Adrenal gland (tissue), 12 donors: ENCODE measurements around the gene OGDH. TPM values are rescaled to one million over a fixed set of nuclear protein-coding genes. Genes with fewer than 3 reads are reported as not detected.

Experiments used
- DNase-seq, 7 donors: peaks; one replicate each; pipeline ENCODE4 v3.0.0-alpha.2; 2019 to 2020
- H3K27ac ChIP-seq, 5 donors: fragments of 200-600 bp; sonication (generic) in 4 of 5; 1 replicate in 3 of 5; 2 replicates in 2 of 5; pipeline versions ENCODE4 v1.5.1 to v1.8.0; 2016 to 2020; ENCODE audit warnings: mild to moderate bottlenecking in 1 of 5
- H3K27me3 ChIP-seq: fragments of 200-600 bp; 2 replicates; pipeline ENCODE4 v1.8.0; 2021
- H3K36me3 ChIP-seq, 2 donors: fragments of 200-600 bp; replicated peaks in 1 of 2; 1 replicate in 1 of 2; 2 replicates in 1 of 2; pipeline versions ENCODE4 v1.5.1 to v1.8.0; 2018 to 2022
- H3K4me1 ChIP-seq, 2 donors: fragments of 200-600 bp; replicated peaks in 1 of 2; 1 replicate in 1 of 2; 2 replicates in 1 of 2; pipeline versions ENCODE4 v1.5.1 to v1.8.0; 2018 to 2021
- H3K4me3 ChIP-seq, 4 donors: fragments of 200-600 bp; sonication (generic) in 3 of 4; one replicate each; pipeline ENCODE4 v1.5.1; 2016 to 2018
- H3K9me3 ChIP-seq, 3 donors: fragments of 200-600 bp; sonication (generic) in 1 of 3; replicated peaks in 1 of 3; 1 replicate in 2 of 3; 2 replicates in 1 of 3; pipeline versions ENCODE4 v1.5.1 to v1.8.0; 2016 to 2021
- POLR2A ChIP-seq, 2 donors: fragments of 450-650 bp; IDR thresholded peaks; one replicate each; pipeline ENCODE4 v1.6.1; 2017; ENCODE audit warnings: antibody characterized with exemption in 2 of 2, mild to moderate bottlenecking in 2 of 2, moderate library complexity in 1 of 2
- WGBS, 4 donors: extraction: QIAGEN DNeasy Blood & Tissue Kit in 2 of 4; methylation state at CpG; one replicate each; pipeline versions ENCODE4 v1.1.5 to v1.1.7; 2013 to 2017; 5-methylcytosine and 5-hydroxymethylcytosine counted together
- intact Hi-C, 2 donors: fragments of 100-400 bp; cut with DNase I; formaldehyde crosslinking; loops; one replicate each; pipeline versions ENCODE4 v1.14.1 to v1.15.0; 2022 to 2023
- polyA plus RNA-seq, 3 donors: library from polyadenylated mRNA; stranded (reverse); fragments of 200-250 nt in 2 of 3; fragments of 350-450 nt in 1 of 3; fragmentation: Illumina TruSeq in 1 of 3; extraction: RNeasy Lipid Tissue Mini Kit (QIAGEN cat#74804) in 1 of 3; gene quantifications; one replicate each; pipeline ENCODE4 v1.2.3, GENCODE V29; 2013 to 2014
- total RNA-seq, 9 donors: library from RNA; depleted of rRNA in 4 of 9; stranded (reverse); fragments of >200 nt in 4 of 9; fragments of 120-200 nt in 1 of 9; fragmentation: NEBNext Ultra II Directional in 1 of 9; extraction: Animal tissue kit (Norgen Biotek cat#: 25700) in 1 of 9; gene quantifications; one replicate each; pipeline versions ENCODE4 v1.1.0 to v1.2.4, GENCODE V29; 2013 to 2023
- TF ChIP-seq, protein P1 (sequence below), 6 experiments: fragments of 450-650 bp in 4 of 6; fragments of 200-600 bp in 2 of 6; sonication (generic) in 1 of 6; IDR thresholded peaks; 1 replicate in 5 of 6; 2 replicates in 1 of 6; pipeline versions ENCODE4 v1.5.1 to v1.8.0; 2016 to 2021; ENCODE audit warnings: antibody characterized with exemption in 6 of 6, mild to moderate bottlenecking in 2 of 6, moderate library complexity in 1 of 6
- donor health status: healthy with polysubstance abuse.
- donor health status: Bipolar disorder and iron deficiency.
- donor health status: DM: yes; HTN: yes; CAD: no.
- donor health status: DM: no; HTN: no; CAD: no.
- donor health status: DM: no; HTN: no; CAD: no.
- donor health status: DM: yes; HTN: yes; CAD: no.

OGDH gene
- total and polyA plus RNA-seq, 12 donors: 46.0 to 284 (median 144) TPM

GRCh38 chr7:44637788-44638594, 31.6 kb downstream of the OGDH start:
- intact Hi-C loops: no loop called here
- H3K36me3 ChIP-seq: no peaks in the 10 kb centered on the region
- H3K27ac ChIP-seq: peak overlapping the region; percentile 57 to 91 (median 85)
- peak; percentile 49 to 82 (median 70) for DNase-seq
- peaks cover 43 to 46% of the 10 kb centered on the region in 2 donors for H3K4me1 ChIP-seq
- 49 to 70% (median 54%) methylated on average over 8 of the region's 8 CpGs for WGBS, 4 donors
- H3K4me3 ChIP-seq: no peak overlapping the region
- H3K9me3 ChIP-seq: no peaks in the 10 kb centered on the region
- TF ChIP-seq, protein P1, sequence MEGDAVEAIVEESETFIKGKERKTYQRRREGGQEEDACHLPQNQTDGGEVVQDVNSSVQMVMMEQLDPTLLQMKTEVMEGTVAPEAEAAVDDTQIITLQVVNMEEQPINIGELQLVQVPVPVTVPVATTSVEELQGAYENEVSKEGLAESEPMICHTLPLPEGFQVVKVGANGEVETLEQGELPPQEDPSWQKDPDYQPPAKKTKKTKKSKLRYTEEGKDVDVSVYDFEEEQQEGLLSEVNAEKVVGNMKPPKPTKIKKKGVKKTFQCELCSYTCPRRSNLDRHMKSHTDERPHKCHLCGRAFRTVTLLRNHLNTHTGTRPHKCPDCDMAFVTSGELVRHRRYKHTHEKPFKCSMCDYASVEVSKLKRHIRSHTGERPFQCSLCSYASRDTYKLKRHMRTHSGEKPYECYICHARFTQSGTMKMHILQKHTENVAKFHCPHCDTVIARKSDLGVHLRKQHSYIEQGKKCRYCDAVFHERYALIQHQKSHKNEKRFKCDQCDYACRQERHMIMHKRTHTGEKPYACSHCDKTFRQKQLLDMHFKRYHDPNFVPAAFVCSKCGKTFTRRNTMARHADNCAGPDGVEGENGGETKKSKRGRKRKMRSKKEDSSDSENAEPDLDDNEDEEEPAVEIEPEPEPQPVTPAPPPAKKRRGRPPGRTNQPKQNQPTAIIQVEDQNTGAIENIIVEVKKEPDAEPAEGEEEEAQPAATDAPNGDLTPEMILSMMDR (IDR thresholded peaks at IDR 0.05): no peak
- TF ChIP-seq POLR2A (IDR thresholded peaks at IDR 0.05): peak in 1 of 2 donors; percentile 18
- H3K27me3 ChIP-seq: no peaks in the 10 kb centered on the region

GRCh38 chr7:44638611-44639557, 32.5 kb downstream of the OGDH start:
- Histone ChIP-seq H3K27me3 (no peaks in the 10 kb centered on the region), H3K27ac (peak overlapping the region; percentile 57 to 91 (median 85)), H3K4me1 (peaks cover 36 to 37% of the 10 kb centered on the region in 2 donors), H3K4me3 (peak overlapping the region in 1 of 4 donors; percentile 15), H3K9me3 (no peaks in the 10 kb centered on the region), H3K36me3 (no peaks in the 10 kb centered on the region)
- TF ChIP-seq POLR2A (IDR thresholded peaks at IDR 0.05): no peak
- TF ChIP-seq, protein P1 (IDR thresholded peaks at IDR 0.05): no peak
- intact Hi-C loops: no loop called here
- DNase-seq: peak; percentile 38 to 77 (median 68)
- 86 to 87% (median 87%) methylated on average over 5 of the region's 5 CpGs for WGBS, 4 donors

DNA sequence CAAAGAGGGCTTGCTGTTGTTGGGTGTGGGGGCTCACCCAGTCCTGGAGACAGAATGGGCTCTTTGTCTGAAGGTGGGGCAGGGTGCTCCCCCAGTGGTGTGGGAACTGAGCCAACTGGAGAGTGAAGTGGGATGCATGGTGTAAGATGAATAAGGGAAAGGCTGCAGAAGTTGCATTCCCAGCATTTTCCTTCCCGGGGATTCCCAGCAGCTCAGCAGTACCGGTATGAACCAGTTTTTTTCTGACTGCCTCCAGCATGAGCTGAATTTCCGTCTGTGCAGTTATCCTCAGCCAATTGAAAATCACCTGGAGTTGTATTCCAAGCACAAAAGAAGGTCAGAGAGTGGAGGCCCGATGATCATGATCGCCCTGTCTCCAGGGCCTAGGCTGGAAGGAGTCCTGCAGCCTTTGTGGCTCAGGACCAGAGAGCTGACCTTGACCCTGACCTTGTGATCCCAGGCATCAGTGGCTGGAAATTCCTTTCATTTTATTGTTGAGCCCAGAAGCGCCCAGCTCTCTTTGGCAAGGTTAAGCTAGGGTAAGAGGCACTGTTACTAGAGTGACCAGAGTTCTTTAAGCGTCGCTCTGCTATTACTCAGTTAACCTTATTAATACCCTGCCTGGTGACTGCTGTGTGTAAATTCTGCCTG, 33.4 kb downstream of the OGDH start:
- H3K27ac ChIP-seq: peak overlapping the region; percentile 6 to 91 (median 85)
- H3K9me3 ChIP-seq: no peaks in the 10 kb centered on the region
- DNase-seq: peak; percentile 65 to 90 (median 84)
- peak overlapping the region in 1 of 4 donors; percentile 15 for H3K4me3 ChIP-seq
- 8 to 19% (median 18%) methylated on average over 8 of the region's 8 CpGs for WGBS, 4 donors
- TF ChIP-seq, protein P1 (IDR thresholded peaks at IDR 0.05): no peak
- peak in 1 of 2 donors; percentile 29 for TF ChIP-seq POLR2A (IDR thresholded peaks at IDR 0.05)
- no peaks in the 10 kb centered on the region for H3K36me3 ChIP-seq
- H3K27me3 ChIP-seq: no peaks in the 10 kb centered on the region
- intact Hi-C loops: no loop called here
- H3K4me1 ChIP-seq: peaks cover 31 to 32% of the 10 kb centered on the region in 2 donors
